Memory B cell (primary cell): ENCODE measurements around the gene PLEKHA4.

ENCODE experiments used
- ATAC-seq: fragments of 150-1000 bp; cut with Tn5 transposase; 2 replicates; pipeline ENCODE4 v1.10.0; 2021; ENCODE audit warnings: low read depth, mild to moderate bottlenecking, moderate library complexity
- DNase-seq, 2 donors: peaks; one replicate each; pipeline ENCODE4 v3.0.0; 2022; ENCODE audit warnings: low spot score in 2 of 2
- H3K27ac Mint-ChIP-seq: one replicate; pipeline ENCODE4 v1.8.0; 2022; ENCODE audit warnings: mild to moderate bottlenecking, moderate library complexity, mixed read lengths
- H3K27me3 Mint-ChIP-seq: one replicate; pipeline ENCODE4 v1.8.0; 2022; ENCODE audit warnings: mixed read lengths
- H3K36me3 Mint-ChIP-seq: one replicate; pipeline ENCODE4 v1.8.0; 2022; ENCODE audit warnings: mild to moderate bottlenecking, mixed read lengths
- H3K4me1 Mint-ChIP-seq: one replicate; pipeline ENCODE4 v1.8.0; 2022; ENCODE audit warnings: mixed read lengths
- H3K4me3 Mint-ChIP-seq: one replicate; pipeline ENCODE4 v1.8.0; 2022; ENCODE audit warnings: mild to moderate bottlenecking, moderate library complexity, mixed read lengths
- H3K9me3 Mint-ChIP-seq: one replicate; pipeline ENCODE4 v1.8.0; 2022; ENCODE audit warnings: mixed read lengths

The PLEKHA4 gene

DNA sequence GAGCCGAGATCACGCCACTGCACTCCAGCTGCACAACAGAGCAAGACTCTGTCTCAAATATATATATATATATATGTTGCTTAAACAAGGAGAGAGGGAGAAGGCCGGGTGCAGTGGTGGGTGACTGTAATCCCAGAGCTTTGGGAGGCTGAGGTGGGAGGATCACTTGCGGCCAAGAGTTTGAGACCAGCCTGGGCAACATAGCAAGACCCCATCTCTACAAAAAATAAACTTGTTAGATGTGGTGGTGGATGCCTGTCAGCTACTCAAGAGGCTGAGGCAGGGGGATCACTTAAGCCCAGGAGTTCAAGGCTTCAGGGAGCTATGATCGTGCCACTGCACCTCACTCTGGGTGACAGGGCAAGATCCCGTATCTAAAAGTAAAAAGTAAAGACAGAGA, 26.8 kb downstream of the PLEKHA4 start:
- H3K36me3 Mint-ChIP-seq, result no peaks in the 10 kb centered on the region

DNA sequence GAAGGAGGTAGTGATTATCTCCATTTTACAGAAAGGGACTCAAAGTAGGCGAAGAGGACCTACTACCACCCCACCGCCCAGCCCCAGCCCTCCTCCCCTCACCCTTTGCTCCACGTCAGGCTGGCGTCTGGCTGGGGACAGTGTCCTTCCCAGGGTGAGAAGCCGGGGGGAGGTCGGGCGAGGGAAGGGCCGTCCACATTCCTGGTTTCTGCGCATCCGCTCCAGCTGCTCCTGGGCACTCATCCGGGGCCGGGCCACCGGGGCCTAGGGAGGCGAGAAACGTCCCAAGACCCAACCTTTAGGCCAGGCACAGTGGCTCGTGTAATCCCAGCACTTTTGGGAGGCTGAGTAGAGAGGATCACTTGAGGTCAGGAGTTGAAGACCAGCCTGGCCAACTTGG, 27.4 kb downstream of the PLEKHA4 start:
- H3K36me3 Mint-ChIP-seq, result no peaks in the 10 kb centered on the region
- no peak overlapping the region for H3K4me3 Mint-ChIP-seq
- no peaks in the 10 kb centered on the region for H3K9me3 Mint-ChIP-seq
- H3K27me3 Mint-ChIP-seq, result no peaks in the 10 kb centered on the region
- no peak overlapping the region for H3K27ac Mint-ChIP-seq
- ATAC-seq (no peak), DNase-seq (no peak)
- peaks cover 11% of the 10 kb centered on the region for H3K4me1 Mint-ChIP-seq

More for the DNA sequence above, 26.8 kb downstream of the PLEKHA4 start:
- ATAC-seq (no peak), DNase-seq (no peak)
- Mint-ChIP-seq H3K4me3 (no peak overlapping the region), H3K27me3 (no peaks in the 10 kb centered on the region), H3K4me1 (peaks cover 8% of the 10 kb centered on the region), H3K9me3 (no peaks in the 10 kb centered on the region), H3K27ac (no peak overlapping the region)

DNA sequence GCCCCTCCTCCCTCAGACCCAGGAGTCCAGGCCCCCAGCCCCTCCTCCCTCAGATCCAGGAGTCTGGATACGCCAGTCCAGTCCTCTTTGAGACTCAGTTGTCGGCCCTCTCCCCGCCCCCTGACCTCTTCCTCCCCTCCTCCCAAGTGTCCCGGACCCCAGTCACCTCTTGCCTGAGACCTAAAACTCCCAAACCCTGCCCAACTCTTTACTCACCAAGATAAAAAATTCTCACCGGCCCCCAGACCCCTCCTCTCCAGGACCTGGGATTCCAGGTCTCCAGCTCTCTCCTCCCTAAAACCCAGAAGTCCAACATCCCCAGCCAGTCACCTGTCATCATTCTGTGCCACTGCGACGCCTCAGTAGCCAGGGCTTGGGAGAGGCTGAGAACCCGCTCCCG, 30.7 kb downstream of the PLEKHA4 start:
- no peaks in the 10 kb centered on the region for H3K36me3 Mint-ChIP-seq
- no peak overlapping the region for H3K27ac Mint-ChIP-seq
- peaks cover 19% of the 10 kb centered on the region for H3K4me1 Mint-ChIP-seq
- no peaks in the 10 kb centered on the region for H3K27me3 Mint-ChIP-seq
- ATAC-seq (no peak), DNase-seq (no peak)
- H3K9me3 Mint-ChIP-seq, result no peaks in the 10 kb centered on the region
- peak overlapping the region; percentile 66 for H3K4me3 Mint-ChIP-seq

DNA sequence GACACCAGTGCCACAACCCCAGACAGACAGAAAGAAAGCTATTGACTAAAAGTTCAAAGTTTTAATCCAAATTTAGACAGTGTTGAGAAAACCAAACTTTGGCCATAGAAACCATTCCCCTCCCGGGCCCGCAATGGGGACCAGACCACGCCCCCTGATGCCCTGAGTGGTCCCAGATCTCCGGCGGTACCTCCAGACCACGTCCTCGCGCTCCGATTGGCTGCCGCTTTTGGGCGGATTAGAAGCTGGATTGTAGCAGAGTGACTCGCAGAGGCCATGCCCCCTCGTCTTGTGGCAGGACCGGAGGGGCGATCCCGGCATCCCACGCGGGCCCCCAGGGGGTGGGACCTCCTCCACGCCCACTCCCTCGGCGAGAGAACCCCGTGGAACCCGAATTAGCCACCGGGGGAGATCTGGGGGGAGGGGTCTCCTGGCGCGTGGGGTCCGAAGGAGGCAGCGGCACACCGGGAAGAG, 31.3 kb downstream of the PLEKHA4 start:
- peak; percentile 78 for ATAC-seq
- peak; percentile 68 to 69 for DNase-seq
- Mint-ChIP-seq H3K9me3 (no peaks in the 10 kb centered on the region), H3K4me3 (peak overlapping the region; percentile 88), H3K36me3 (no peaks in the 10 kb centered on the region), H3K27me3 (no peaks in the 10 kb centered on the region), H3K4me1 (peaks cover 17% of the 10 kb centered on the region), H3K27ac (peak overlapping the region; percentile 94)

DNA sequence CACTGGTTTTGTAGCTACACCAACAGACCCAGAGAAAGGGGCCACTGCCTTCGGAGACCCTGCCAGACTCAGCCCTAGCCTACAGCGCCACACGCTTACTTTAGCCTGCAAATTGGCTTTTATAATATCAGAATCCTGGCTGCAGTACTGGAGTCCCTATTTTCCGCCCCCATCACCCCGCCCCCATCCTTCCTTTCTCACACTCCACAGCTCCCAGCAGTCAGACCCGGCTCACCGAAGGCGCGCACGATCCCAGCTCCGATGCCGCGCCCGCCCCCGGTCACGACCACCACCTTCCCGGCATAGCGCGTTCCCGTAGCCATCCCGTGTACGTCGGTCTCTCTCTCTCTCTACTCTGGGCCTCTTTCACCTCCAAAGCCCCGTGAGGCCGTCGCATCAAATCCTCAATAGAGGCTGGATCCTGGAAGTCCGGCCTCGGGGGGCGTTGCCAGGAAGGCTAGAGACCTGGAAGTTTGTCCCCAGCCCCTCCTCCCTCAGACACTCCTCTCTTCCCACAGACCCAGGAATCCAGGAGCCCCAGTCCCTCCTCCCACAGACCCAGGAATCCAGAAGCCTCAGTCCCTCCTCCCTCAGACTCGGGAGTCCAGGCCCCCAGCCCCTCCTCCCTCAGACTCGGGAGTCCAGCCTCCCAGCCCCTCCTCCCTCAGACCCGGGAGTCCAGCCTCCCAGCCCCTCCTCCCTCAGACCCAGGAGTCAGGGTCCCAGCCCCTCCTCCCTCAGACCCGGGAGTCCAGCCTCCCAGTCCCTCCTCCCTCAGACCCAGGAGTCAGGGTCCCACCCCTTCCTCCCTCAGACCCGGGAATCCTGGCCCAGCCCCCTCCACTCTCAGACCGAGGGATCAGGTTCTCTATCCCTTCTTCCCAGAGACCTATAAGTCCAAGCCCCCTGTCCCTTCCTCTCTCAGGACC, 32.1 kb downstream of the PLEKHA4 start, which contains the start of gene HSD17B14:
Gene HSD17B14, minus strand, starts transcription at position 403 of the 929 bp plus-strand sequence. Its CDS starts 80 bp downstream, at position 323.
- Mint-ChIP-seq H3K27ac (peak within 1 kb of the TSS; percentile 94), H3K36me3 (no peaks in the 10 kb centered on the region), H3K27me3 (no peaks in the 10 kb centered on the region), H3K4me3 (peak within 1 kb of the TSS; percentile 88), H3K4me1 (peaks cover 17% of the 10 kb centered on the region), H3K9me3 (no peaks in the 10 kb centered on the region)
- no peak for DNase-seq
- ATAC-seq, result peak; percentile 14

DNA sequence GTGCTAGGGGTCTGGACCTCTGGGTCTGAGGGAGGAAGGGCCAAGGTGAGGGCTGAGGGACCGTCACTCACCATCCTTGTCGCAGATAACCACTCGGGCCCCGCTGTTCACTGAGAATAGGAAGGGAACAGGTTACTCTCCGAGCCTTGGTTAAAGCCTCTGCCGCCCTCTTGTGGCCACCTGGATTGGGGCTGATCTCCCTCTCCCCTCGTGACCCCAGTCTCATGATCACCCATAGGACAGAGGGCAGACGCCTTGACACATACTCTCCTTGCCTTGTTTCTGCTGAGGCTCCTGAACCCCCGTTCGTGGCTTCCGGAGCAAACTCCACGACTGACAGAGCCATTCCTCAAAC, 32.7 kb downstream of the PLEKHA4 start:
- Mint-ChIP-seq H3K36me3 (no peaks in the 10 kb centered on the region), H3K4me1 (peaks cover 17% of the 10 kb centered on the region), H3K27ac (peak overlapping the region; percentile 94), H3K4me3 (peak overlapping the region; percentile 88), H3K27me3 (no peaks in the 10 kb centered on the region), H3K9me3 (no peaks in the 10 kb centered on the region)
- peak; percentile 91 for ATAC-seq
- DNase-seq, result peak; percentile 95 to 97

DNA sequence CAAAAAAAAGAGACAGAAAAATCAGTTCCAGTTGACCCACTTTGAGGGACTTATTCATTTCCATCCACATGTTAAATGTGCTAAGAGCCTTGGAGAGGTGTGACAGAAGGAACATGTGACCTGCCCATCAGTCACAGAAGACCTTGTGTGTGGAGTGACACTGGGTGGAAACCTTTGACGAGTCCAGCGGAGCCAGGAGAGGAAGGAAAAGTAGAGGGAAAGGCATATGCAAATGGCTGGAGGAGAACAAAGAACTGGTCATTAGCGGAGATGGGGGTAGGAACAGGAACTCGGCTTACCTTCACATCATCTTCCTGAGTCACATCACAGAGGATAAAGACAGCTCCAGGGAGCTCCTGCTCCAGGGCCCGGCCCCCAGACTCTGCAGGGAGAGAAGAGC, 34.4 kb downstream of the PLEKHA4 start:
- peak overlapping the region; percentile 64 for H3K4me3 Mint-ChIP-seq
- H3K4me1 Mint-ChIP-seq, result peaks cover 17% of the 10 kb centered on the region
- H3K36me3 Mint-ChIP-seq, result no peaks in the 10 kb centered on the region
- H3K27ac Mint-ChIP-seq, result peak overlapping the region; percentile 32
- no peaks in the 10 kb centered on the region for H3K27me3 Mint-ChIP-seq
- no peak for DNase-seq
- no peaks in the 10 kb centered on the region for H3K9me3 Mint-ChIP-seq
- no peak for ATAC-seq

DNA sequence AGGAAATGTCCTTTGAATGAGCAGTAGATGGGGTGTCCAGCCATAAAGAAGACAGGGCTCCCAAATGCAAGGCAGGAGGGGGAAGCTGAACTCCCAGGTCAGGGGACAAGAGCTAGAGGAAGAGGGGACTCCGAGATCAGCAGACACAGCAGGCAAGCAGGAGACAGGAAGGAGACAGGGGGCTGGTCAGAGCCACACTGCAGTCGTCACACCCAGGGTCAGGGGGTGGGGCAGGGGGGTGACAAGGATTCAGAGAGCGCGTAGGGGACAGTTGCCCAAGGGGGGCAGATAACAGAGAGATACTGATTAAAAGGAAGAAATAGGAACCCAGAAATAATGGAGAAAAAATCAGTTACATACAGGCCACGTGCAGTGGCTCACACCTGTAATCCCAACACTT, 35.4 kb downstream of the PLEKHA4 start:
- DNase-seq (no peak), ATAC-seq (no peak)
- Mint-ChIP-seq H3K4me1 (peaks cover 17% of the 10 kb centered on the region), H3K36me3 (no peaks in the 10 kb centered on the region), H3K27me3 (no peaks in the 10 kb centered on the region), H3K9me3 (no peaks in the 10 kb centered on the region), H3K4me3 (no peak overlapping the region), H3K27ac (no peak overlapping the region)

DNA sequence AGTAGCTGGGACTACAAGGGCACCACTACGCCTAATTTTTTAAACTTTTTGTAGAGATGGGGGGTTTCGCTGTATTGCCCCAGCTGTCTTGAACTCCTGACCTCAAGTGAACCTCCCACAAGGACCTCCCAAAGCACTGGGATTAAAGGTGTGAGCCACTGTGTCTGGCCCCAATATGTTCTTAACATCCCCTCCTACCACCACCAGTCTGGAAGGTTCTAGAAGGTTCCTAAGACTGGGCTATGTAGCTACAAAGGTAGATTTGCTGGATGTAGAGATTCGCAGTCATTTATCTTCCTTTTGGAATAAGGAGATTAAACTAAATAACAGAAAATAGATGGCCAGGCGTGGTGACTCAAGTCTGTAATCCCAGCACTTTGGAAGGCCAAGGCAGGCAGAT, 37.5 kb downstream of the PLEKHA4 start:
- no peaks in the 10 kb centered on the region for H3K27me3 Mint-ChIP-seq
- peaks cover 7% of the 10 kb centered on the region for H3K4me1 Mint-ChIP-seq
- no peaks in the 10 kb centered on the region for H3K36me3 Mint-ChIP-seq
- no peak overlapping the region for H3K27ac Mint-ChIP-seq
- no peak overlapping the region for H3K4me3 Mint-ChIP-seq
- no peak for ATAC-seq
- no peaks in the 10 kb centered on the region for H3K9me3 Mint-ChIP-seq
- DNase-seq, result no peak

DNA sequence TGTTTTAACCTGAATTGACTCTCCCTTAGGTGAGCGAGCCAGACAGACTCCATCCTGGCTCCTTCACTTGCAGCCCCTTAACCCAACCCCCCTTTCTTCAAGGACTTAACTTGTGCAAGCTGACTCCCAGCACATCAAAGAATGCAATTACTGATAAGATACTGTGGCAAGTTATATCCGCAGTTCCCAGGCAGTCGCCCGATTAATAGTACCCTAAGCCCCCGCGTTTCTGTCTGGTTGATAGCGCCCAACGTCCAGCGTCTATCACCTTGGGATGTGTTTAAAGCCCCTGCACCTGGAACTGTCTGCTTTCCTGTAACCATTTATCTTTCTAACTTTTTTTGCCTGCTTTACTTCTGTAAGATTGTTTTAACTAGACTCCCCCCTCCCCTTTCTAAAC, 38.3 kb downstream of the PLEKHA4 start:
- H3K4me1 Mint-ChIP-seq, result peaks cover 3% of the 10 kb centered on the region
- H3K36me3 Mint-ChIP-seq, result no peaks in the 10 kb centered on the region
- H3K9me3 Mint-ChIP-seq, result no peaks in the 10 kb centered on the region
- ATAC-seq, result no peak
- no peak for DNase-seq
- no peak overlapping the region for H3K27ac Mint-ChIP-seq
- no peaks in the 10 kb centered on the region for H3K27me3 Mint-ChIP-seq
- H3K4me3 Mint-ChIP-seq, result no peak overlapping the region

DNA sequence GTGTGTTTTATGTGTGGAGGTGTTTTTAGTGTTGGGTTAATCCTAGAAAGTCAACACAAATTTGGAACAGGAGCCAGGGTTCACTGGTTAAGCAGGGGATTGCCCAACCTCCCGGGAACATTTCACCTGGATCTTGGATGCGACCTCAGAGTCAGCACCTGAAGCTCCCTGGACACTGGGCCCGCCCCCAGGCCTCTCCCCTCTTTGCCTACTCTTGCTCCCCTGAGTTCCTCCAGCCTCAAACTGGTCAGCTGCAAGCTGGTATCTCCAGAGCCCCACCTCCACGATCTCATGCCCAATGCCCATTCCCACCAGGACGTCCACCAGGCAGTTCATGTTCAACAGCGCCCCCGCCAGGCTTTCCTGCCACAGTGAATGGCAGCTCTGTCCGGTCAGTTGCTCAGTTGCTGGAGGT, 41.8 kb downstream of the PLEKHA4 start:
- H3K4me3 Mint-ChIP-seq, result no peak overlapping the region
- no peak for DNase-seq
- H3K9me3 Mint-ChIP-seq, result no peaks in the 10 kb centered on the region
- no peaks in the 10 kb centered on the region for H3K4me1 Mint-ChIP-seq
- no peaks in the 10 kb centered on the region for H3K27me3 Mint-ChIP-seq
- H3K36me3 Mint-ChIP-seq, result peaks cover 1% of the 10 kb centered on the region
- no peak for ATAC-seq
- no peak overlapping the region for H3K27ac Mint-ChIP-seq

DNA sequence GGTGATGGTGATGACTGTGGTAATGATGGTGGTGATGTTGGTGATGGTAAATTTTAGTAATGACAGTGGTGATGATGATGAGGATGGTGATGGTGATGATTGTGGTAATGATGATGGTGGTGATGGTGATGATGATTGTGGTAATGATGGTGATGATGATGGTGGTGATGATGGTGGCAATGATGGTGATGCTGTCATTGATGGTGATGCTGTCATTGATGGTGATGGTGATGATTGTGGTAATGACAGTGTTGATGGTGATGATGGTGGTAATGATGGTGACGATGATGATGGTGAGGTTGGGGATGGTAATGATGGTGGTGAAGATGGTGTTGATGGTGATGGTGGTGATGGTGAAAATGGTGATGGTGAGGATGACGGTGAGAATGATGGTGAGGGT, 45.9 kb downstream of the PLEKHA4 start:
- Mint-ChIP-seq H3K36me3 (peaks cover 1% of the 10 kb centered on the region), H3K4me1 (no peaks in the 10 kb centered on the region), H3K9me3 (no peaks in the 10 kb centered on the region), H3K27ac (no peak overlapping the region), H3K27me3 (no peaks in the 10 kb centered on the region), H3K4me3 (no peak overlapping the region)
- ATAC-seq (no peak), DNase-seq (no peak)

DNA sequence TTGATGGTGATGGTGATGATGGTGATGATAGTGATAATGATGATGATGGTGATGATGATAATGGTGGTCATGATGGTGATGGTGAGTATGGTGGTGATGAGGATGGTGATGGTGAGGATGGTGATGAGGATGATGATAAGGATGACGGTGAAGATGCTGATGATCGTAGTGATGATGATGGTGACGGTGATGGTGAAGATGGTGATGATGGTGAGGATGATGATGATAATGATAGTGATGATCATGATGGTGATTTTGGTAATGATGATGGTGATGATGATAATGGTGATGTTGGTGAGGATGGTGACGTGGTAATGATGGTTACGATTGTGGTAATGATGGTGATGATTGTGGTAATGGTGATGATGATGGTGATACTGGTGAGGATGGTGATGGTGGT, 46.8 kb downstream of the PLEKHA4 start:
- peaks cover 1% of the 10 kb centered on the region for H3K36me3 Mint-ChIP-seq
- DNase-seq (no peak), ATAC-seq (no peak)
- no peaks in the 10 kb centered on the region for H3K27me3 Mint-ChIP-seq
- no peaks in the 10 kb centered on the region for H3K4me1 Mint-ChIP-seq
- no peaks in the 10 kb centered on the region for H3K9me3 Mint-ChIP-seq
- no peak overlapping the region for H3K4me3 Mint-ChIP-seq
- no peak overlapping the region for H3K27ac Mint-ChIP-seq

DNA sequence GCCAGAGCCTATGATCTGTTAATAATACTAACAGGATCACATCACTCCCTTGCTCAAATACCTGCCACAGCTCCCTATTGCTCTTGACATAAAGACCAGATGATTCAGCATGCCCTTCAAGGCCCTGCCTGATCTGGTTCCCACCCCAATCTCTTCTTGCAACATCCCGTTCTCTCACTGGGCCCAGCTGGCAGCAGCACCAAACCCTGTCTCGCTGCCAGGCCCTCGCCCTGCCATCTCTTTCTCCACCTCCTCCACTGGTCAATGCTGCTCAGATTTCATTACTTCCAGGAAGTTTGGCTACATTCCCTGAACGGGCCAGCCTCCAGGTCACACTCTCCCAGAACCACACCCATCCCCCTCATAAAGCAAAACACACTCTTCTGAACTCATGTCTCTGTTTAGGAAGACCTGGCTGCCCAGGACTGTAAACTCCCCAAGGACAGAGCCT, 49.0 kb downstream of the PLEKHA4 start:
- no peak for DNase-seq
- no peaks in the 10 kb centered on the region for H3K27me3 Mint-ChIP-seq
- no peak overlapping the region for H3K27ac Mint-ChIP-seq

More for the DNA sequence above, 49.0 kb downstream of the PLEKHA4 start:
- no peak overlapping the region for H3K4me3 Mint-ChIP-seq
- no peaks in the 10 kb centered on the region for H3K9me3 Mint-ChIP-seq
- peaks cover 3% of the 10 kb centered on the region for H3K4me1 Mint-ChIP-seq
- H3K36me3 Mint-ChIP-seq, result peaks cover 1% of the 10 kb centered on the region
- no peak for ATAC-seq
